ENCODE results near the gene ERF.
A peak's percentile ranks its signal among the peaks of the same experiment; 100 is the strongest.
"Not testable (repeated sequence)": the region's sequence is repeated elsewhere in the genome, so short reads cannot be mapped to it uniquely, and the experiment has no call there.

ERF gene

DNA sequence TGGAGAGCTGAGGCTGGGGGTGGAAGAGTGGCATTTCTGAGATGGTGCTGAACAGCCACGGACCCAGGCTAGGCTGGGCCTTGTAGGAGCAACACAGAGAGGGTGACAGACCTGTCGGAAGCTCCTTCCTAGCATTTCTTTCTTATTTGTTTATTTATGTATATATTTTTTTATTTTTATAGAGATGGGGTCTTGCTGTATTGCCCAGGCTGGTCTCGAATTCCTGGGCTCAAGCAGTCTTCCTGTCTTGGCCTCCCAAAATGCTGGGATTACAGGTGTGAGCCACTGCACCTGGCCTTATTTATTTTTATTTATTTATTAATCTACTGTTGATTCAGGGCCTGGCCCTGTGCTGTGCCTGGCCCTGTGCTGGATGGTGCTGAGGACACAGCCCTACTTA is 20.6 kb upstream of the ERF start:
- no peak for DNase-seq (ENCODE audit: low read depth)

DNA sequence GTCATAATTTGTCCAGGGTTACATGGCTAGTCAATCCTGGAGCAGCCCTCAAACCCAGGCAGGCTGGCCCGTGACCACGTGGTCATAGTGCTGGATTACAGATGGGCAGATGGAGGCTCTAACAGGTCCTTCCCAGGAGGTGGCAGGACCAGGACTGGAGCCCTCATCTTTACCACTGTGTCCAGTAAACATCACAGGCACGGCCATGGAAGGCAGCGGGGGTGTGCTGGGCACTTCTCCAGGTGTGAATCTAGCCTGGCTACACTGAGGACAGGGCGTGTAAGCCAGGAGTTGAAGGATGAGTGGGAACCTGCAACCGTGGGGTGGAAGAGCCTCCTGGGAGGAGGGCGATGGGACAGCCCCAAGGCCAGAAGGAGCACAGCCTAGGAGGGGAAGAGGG is 20.2 kb upstream of the ERF start:
- DNase-seq (ENCODE audit: low read depth), result no peak

DNA sequence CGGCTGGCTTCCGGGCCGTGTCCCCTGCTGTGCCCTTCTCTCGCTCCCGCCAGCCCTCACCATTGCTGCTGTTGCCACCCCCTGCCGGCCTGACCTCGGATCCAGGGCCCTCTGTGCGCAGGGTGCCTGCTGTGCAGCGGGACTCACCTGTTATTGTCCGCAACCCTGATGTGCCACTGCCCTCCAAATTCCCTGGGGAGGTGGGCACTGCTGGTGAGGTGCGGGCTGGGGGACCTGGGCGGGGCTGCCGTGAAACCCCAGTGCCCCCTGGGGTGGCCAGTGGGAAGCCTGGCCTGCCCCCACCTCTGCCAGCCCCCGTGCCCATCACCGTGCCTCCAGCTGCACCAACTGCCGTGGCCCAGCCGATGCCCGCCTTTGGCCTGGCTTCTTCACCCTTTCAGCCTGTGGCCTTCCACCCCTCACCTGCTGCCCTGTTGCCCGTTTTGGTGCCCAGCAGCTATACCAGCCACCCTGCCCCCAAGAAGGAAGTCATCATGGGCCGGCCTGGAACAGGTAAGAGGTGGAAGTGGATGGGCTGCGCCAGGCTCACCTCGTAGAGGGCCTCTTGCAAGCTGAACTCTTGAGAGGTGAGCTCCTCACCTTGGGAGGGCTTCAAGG is 19.2 kb upstream of the ERF start:
- DNase-seq (ENCODE audit: low read depth), result no peak

DNA sequence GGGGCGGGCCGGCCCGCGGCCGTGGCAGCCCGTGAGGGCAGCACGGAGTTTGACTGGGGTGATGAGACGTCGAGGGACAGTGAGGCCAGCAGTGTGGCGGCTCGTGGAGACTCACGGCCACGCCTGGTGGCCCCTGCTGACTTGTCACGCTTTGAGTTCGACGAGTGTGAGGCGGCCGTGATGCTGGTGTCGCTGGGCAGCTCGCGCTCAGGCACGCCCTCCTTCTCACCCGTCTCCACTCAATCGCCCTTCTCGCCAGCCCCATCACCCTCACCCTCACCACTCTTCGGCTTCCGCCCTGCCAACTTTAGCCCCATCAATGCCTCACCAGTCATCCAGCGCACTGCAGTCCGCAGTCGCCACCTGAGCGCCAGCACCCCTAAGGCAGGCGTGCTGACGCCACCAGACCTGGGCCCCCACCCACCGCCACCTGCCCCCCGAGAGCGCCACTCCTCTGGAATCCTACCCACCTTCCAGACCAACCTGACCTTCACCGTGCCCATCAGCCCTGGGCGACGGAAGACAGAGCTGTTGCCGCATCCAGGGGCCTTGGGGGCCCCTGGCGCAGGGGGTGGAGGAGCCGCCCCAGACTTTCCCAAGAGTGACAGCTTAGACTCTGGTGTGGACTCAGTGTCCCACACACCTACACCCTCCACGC is 18.6 kb upstream of the ERF start:
- no peak for DNase-seq (ENCODE audit: low read depth)

DNA sequence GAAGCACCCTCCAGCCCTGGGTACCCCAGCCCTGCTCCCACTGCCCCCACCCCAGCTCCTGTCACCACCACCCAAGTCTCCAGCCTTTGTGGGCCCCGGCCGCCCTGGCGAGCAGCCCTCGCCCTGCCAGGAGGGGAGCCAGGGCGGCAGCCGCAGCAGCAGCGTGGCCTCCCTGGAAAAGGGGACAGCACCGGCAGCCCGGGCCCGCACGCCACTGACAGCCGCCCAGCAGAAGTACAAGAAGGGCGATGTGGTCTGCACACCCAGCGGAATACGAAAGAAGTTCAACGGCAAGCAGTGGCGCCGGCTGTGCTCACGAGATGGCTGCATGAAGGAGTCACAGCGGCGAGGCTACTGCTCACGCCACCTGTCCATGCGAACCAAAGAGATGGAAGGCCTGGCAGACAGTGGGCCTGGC is 18.1 kb upstream of the ERF start:
- DNase-seq (ENCODE audit: low read depth), result no peak

DNA sequence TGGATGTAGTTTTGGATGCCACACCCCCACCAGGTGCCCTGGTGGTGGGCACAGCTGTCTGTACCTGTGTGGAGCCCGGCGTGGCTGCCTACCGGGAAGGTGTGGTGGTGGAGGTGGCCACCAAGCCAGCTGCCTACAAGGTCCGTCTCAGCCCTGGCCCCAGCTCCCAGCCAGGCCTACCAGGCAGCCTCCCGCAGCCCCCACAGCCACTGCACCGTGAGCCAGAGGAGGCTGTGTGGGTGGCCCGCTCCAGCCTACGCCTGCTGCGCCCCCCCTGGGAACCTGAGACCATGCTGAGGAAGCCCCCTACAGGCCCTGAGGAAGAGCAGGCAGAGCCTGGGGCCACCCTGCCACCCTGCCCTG is 17.6 kb upstream of the ERF start:
- no peak for DNase-seq (ENCODE audit: low read depth)

DNA sequence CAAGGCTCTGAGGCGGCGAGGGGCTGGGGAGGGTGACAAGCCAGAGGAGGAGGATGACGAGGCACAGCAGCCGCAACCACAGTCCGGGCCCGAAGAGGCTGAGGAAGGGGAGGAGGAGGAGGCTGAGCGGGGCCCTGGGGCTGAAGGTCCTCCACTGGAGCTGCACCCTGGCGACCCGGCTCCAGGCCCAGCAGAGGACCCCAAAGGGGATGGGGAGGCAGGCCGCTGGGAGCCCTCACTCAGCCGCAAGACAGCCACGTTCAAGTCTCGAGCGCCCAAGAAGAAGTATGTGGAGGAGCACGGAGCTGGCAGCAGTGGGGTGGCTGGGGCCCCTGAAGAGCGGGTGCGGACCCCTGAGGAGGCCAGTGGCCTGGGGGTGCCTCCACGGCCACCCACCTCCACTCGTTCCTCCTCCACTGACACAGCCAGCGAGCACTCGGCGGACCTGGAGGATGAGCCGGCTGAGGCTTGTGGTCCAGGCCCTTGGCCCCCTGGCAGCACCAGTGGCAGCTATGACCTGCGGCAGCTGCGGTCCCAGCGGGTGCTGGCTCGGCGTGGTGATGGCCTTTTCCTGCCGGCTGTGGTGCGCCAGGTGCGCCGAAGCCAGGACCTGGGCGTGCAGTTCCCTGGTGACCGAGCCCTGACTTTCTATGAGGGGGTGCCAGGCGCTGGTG is 17.1 kb upstream of the ERF start:
- no peak for DNase-seq (ENCODE audit: low read depth)

DNA sequence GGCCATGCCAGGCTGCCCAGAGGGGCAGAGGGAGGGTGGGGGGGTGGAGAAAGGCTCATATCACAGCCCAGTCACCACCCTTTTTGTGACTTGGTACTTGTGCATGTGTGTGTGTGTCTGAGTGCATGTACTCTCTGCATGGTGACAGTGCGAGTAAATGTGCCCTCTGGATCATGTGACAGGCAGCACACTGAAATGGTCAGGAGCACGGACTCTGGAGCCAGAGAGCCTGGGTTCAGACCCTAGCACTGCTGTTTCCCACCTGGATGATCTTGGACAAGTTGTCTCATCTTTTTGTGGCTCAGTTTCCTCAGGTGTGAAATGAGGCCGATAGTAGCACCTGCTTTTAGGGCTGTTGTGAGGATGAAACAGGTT is 16.1 kb upstream of the ERF start:
- DNase-seq (ENCODE audit: low read depth), result no peak

DNA sequence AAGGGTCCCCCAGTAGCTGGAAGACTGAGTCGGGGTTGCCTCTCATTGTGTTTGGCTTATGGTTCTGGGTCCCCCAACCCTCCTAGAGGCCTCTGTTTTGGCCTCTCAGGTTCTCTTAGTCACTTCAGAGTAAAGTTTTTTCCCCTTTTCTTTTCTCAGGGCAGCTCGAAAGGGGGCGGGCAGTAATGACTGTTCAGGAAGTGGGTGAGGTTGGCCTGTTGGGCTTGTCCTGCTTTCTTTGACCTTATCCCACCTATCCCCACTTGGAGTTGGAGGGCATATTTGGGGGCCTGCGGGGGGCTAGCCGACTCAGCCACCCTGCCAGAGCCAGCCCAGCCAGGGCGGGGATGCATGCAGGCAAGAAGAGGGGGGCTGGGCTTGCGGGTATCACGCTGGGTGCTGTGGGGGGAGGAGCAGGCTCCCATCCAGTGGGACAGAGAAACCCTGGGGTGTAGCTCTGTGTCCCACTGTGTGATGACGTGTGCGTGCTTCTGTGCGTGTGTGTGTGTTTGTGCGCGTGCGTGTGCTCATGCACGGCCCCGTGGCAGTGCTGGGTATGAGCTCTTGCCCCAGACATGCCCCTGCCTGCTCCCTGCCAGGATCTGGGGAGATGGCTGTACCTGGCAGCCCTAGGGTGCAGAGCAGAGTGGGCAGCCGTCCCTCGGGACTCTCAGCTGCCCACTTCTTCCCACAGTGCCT is 15.6 kb upstream of the ERF start:
- peak; percentile 40 for DNase-seq (ENCODE audit: low read depth)

DNA sequence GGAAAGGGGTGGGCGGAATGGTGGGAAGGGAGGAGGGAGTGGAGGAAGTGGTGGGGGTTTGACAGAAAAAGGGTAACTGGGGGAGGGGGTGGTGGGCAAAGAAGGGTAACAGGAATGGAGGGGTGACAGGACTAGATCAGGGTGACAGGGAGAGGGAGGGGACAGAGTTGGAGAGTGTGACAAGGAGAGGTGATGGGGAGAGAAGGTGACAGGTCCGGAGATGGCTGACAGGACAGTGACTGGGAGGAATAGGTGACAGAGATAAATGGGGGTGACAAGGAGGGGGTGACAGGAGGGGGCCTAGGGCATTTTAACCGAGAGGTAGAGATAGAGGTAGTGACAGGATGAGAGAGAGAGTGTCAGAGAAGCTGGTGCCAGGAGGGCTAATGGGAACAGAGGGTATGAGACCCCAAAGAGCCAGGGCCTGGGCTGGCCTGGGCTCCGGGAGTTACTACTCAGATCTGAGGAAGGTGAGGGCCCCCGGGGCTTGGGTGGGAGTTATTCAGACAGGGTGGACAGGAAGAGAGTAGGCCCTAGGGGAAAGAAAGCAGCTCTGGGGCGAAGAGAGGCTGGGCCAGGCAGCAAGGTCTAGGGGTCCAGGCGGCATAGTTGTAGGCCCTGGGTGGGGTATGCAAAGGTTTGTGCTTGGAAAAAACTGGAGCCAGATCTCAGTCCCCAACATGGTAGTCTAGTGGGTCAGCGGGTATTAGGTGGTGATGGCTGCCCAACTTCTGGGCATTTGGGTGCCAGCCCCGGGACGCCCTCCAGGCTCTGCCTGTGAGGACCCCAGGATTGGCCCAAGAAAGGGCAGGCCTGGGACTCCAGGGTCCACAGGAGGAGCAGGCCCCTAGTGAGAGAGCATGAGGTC is 14.8 kb upstream of the ERF start:
- no peak for DNase-seq (ENCODE audit: low read depth)

DNA sequence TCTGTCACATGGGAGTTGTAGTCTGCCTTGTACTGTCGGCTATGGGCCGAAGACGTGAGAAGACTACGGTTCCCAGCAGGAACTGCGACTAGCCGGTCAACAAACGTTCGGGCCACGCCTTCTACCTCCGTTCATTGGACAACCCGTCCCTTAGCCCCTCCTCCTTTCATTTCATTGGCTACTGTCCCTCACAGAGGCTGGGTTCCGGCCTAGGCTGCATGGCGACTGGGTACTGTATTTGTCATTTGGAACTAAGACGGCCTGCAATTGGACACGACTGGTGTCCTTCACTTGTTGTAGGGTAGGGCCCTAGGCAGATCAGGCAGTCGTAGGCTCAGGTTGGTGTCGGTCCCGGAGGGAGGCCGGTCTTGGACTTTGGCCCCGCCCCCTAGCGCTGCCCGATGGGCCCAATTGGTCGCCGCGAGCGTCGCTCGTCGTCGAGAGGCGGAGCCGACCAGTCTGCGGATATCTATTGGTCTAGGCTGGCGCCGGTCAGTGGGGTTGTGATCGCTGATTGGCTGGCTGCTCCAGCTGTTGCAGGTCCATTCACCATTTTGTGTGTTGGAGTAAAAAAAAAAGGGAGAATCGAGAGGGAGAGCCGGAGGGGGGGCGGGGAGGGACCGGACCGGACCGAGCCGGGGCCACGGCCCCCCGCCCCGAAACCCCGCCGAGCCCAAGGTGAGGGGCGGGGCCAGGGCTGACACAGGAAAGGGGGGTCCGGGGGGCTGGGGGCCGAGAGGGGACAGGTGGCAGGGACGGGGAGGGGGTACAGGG is 14.0 kb upstream of the ERF start, which contains the start of gene CIC:
Gene CIC, plus strand, starts transcription at position 549 of the 774 bp plus-strand sequence. CDS start 2,532 bp downstream, outside the sequence.
- peak; percentile 99 for DNase-seq (ENCODE audit: low read depth)

DNA sequence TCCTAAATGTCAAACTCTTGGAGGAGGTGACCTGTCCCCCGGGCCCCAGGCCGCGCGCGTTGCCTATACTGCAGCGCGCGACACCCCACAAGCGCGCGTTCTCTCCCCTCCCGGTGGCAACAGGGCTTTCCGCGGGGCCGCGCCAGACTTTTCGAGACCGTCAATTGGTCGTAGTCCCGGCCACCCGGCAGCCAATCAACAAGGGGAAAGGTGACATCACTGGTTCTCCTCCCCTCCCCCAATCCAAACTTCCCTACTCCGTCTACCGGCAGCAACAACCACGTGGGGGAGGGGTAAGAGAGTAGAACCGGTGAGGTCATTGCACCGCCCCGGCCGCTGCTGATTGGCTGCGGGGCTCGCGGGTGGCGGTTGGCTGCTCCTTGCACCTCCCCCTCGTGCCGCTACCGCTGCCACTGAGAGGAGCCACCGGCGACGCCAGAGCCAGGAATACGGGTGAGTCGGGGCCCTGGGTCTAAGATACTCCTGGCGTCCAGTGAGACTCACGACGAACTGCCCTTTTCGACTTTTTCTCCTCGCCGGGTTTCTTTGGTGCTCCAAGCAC is 13.3 kb upstream of the ERF start:
- DNase-seq (ENCODE audit: low read depth), result peak; percentile 94

DNA sequence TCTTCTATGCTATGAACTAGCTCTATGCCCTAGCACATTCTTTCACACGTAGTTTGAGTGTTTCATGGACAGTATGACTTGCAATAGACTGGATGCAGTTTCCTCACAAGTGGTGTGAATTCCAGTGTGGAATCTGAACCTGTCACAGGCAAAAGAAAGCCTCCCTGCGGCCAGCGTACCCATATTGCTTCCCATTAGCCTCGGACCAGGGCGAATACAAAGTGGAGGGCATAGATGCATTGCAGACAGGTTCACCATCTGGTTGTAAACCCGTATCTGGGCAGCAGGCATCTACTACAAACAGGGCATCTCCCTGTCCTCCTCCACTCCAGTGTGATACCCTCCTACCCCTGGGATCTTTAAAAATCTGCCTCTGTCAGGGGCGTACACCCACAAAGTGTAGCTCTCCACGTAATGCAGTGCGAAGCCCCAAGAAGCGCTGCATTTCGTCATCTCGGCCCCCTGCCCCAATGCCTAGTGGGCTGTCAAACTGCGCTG is 12.8 kb upstream of the ERF start:
- DNase-seq (ENCODE audit: low read depth), result no peak

DNA sequence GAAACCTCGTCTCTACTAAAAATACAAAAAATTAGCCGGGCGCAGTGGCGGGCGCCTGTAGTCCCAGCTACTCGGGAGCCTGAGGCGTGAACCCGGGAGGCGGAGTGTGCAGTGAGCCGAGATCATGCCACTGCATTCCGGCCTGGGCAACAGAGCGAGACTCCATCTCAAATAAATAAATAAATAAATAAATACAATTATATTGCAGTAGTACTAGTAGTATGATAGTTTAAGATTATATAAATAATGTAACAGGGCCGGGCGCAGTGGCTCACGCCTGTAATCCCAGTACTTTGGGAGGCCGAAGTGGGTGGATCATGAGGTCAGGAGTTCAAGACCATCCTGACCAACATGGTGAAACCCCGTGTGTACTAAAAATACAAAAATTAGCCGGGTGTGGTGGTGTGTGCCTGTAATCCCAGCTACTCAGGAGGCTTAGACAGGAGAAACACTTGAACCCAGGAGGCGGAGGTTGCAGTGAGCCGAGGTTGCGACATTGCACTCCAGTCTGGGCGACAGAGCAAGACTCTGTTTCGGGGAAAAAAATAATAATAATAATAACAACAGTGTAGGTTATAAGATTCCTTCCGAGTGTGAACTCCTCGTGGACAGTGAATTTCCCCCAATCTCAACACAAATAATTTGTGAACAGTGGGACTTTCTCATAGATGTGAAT is 12.1 kb upstream of the ERF start:
- not testable (repeated sequence) for DNase-seq (ENCODE audit: low read depth)

DNA sequence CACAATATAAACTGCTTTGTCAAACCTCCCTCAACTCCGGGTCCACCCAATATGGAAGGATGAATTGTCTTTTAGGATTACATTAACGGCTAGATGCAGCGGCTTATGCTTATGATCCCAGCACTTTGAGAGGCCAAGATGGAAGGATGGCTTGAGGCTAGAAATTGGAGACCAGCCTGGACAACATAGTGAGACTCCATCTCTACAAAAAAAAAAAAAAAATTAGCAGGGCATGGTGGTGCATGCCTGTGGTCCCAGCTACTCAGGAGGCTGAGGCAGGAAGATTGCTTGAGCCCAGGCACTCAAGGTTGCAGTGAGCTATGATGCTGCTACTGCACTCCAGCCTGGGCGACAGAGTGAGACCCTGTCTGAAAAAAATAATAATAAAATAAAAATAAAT is 11.2 kb upstream of the ERF start:
- not testable (repeated sequence) for DNase-seq (ENCODE audit: low read depth)

DNA sequence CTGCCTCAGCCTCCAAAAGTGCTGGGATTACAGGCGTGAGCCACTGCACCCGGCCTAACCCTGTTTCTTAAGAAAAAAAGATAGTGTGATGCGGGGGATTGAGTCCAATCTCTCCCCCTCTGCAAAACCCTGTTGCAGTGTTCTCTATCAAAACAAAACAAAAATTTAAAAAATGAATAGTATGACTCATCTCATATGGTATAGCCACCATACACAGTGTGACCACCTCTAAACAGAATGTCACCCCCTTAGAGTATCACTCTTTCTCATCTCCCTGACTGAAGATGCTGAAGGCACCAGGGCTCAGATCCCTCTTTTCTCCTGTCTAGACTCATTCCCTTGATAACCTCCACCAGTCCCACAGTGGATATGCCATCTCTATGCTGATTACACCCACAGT is 6.8 kb upstream of the ERF start:
- no peak for DNase-seq (ENCODE audit: low read depth)

DNA sequence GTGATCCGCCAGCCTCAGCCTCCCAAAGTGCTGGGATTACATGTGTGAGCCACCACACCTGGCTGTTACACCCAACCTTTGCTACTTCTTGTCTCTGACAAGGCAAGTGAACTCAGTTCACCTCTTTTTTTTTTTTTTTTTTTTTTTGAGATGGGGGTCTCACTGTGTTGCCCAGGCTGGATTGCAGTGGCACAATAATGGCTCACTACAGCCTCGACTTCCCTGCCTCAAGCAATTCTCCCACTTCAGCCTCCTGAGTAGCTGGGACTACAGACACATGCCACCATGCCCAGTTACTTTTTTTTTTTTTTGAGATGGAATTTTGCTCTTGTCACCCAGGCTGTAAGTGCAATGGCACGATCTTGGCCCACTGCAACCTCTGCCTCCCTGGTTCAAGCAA is 2.9 kb upstream of the ERF start:
- DNase-seq (ENCODE audit: low read depth), result not testable (repeated sequence)

DNA sequence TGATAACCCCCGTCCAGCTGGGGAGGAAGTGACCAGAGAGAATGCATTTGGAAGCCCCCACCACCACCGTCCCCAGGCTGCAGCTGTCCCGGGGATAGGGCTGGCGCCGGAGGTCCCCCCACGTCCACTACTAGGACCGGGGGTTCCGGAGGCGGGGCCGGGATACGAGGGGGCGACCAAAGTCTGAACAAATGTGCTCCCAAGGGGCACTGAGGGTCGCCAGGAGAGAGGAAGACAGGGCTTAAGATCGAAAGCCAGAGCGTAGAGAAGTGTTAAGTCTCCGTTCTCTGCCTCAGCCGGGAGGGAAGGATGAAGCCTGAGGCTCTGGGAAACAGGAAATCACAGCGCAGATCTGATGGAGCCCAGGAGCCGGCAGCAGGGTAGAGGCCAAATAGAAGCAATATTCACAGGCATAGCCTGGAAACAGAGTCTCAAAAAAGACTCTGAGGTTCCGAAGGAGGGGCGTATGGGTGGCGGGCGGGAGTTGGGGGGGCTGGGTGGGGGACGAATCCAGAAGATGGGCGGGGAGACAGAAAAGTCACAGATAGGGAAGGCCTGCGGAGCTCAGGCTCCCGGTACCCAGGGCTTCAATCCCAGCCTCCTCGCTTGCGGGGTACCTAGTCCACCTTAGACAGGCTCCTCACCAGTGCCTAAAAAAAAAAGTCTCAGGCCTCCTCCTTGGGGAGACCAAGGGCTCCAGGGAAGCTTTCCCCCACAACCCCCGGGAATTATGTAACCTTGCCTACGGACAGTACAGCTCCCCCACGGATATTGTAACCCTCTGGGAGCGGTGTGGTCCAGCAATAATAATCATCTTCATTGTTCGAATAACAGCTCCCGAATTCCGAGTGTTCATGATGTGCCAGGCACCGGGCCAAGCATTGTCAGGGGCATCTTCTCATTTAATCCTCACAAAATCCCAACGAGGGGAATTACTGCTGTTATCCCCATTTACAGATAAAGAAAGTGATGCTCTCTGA is 1.1 kb upstream of the ERF start:
- DNase-seq (ENCODE audit: low read depth), result no peak

All from activated T-helper 9 cell treated with anti-CD3 and anti-CD28 coated beads, Interleukin-2, amount 50 U/mL, for 16 hours (primary cell).